ENCODE results near the gene MAGEA4.

Gene MAGEA4

GRCh38 chrX:151921292-151921691 lies 8.6 kb downstream of the MAGEA4 start:
- no peaks in the 10 kb centered on the region for H4K20me1 ChIP-seq (ENCODE audit: insufficient read depth, low read length)
- H3K4me3 ChIP-seq (ENCODE audit: low read depth, low read length, poor library complexity, severe bottlenecking): no peak overlapping the region
- H3K9me2 ChIP-seq (ENCODE audit: low read depth, low read length): no peaks in the 10 kb centered on the region
- no peak overlapping the region for H3K27ac ChIP-seq (ENCODE audit: low read depth, low read length, poor library complexity, severe bottlenecking)
- no peaks in the 10 kb centered on the region for H3K27me3 ChIP-seq (ENCODE audit: insufficient read depth, low read length)
- H3K9ac ChIP-seq (ENCODE audit: low read length): no peak overlapping the region
- no peak overlapping the region for H3K4me2 ChIP-seq (ENCODE audit: low read length)
- H3F3A ChIP-seq (ENCODE audit: insufficient read depth, low read length): no peaks in the 10 kb centered on the region
- no peaks in the 10 kb centered on the region for H3K36me3 ChIP-seq (ENCODE audit: insufficient read depth, low read length)
- H2AFZ ChIP-seq (ENCODE audit: low read length): no peak overlapping the region
- no peaks in the 10 kb centered on the region for H3K79me2 ChIP-seq (ENCODE audit: insufficient read depth, low read length)
- TF ChIP-seq CTCF (IDR thresholded peaks at IDR 0.05; ENCODE audit: low read length): no peak
- no peak for TF ChIP-seq EZH2 (IDR thresholded peaks at IDR 0.05; ENCODE audit: borderline replicate concordance, low read length)
- H3K9me3 ChIP-seq (ENCODE audit: low read length): no peaks in the 10 kb centered on the region
- H3K4me1 ChIP-seq (ENCODE audit: insufficient read depth, low read length, severe bottlenecking): no peaks in the 10 kb centered on the region

GRCh38 chrX:151921866-151922265 lies 9.2 kb downstream of the MAGEA4 start:
- H3K9me3 ChIP-seq (ENCODE audit: low read length): no peaks in the 10 kb centered on the region
- no peak overlapping the region for H3K27ac ChIP-seq (ENCODE audit: low read depth, low read length, poor library complexity, severe bottlenecking)
- no peaks in the 10 kb centered on the region for H3K4me1 ChIP-seq (ENCODE audit: insufficient read depth, low read length, severe bottlenecking)
- TF ChIP-seq CTCF (IDR thresholded peaks at IDR 0.05; ENCODE audit: low read length): no peak
- no peak for TF ChIP-seq EZH2 (IDR thresholded peaks at IDR 0.05; ENCODE audit: borderline replicate concordance, low read length)
- no peaks in the 10 kb centered on the region for H3K36me3 ChIP-seq (ENCODE audit: insufficient read depth, low read length)
- H3K9me2 ChIP-seq (ENCODE audit: low read depth, low read length): no peaks in the 10 kb centered on the region
- H3F3A ChIP-seq (ENCODE audit: insufficient read depth, low read length): no peaks in the 10 kb centered on the region
- H3K79me2 ChIP-seq (ENCODE audit: insufficient read depth, low read length): no peaks in the 10 kb centered on the region
- no peaks in the 10 kb centered on the region for H3K27me3 ChIP-seq (ENCODE audit: insufficient read depth, low read length)
- H4K20me1 ChIP-seq (ENCODE audit: insufficient read depth, low read length): no peaks in the 10 kb centered on the region
- H3K9ac ChIP-seq (ENCODE audit: low read length): no peak overlapping the region
- H3K4me3 ChIP-seq (ENCODE audit: low read depth, low read length, poor library complexity, severe bottlenecking): no peak overlapping the region
- no peak overlapping the region for H3K4me2 ChIP-seq (ENCODE audit: low read length)
- H2AFZ ChIP-seq (ENCODE audit: low read length): no peak overlapping the region

GRCh38 chrX:151922692-151923091 lies 10.0 kb downstream of the MAGEA4 start:
- H3K27me3 ChIP-seq (ENCODE audit: insufficient read depth, low read length): no peaks in the 10 kb centered on the region
- H3K4me1 ChIP-seq (ENCODE audit: insufficient read depth, low read length, severe bottlenecking): no peaks in the 10 kb centered on the region
- no peaks in the 10 kb centered on the region for H3F3A ChIP-seq (ENCODE audit: insufficient read depth, low read length)
- no peaks in the 10 kb centered on the region for H3K79me2 ChIP-seq (ENCODE audit: insufficient read depth, low read length)
- no peak overlapping the region for H3K9ac ChIP-seq (ENCODE audit: low read length)
- H3K9me3 ChIP-seq (ENCODE audit: low read length): no peaks in the 10 kb centered on the region
- H3K4me2 ChIP-seq (ENCODE audit: low read length): no peak overlapping the region
- H3K4me3 ChIP-seq (ENCODE audit: low read depth, low read length, poor library complexity, severe bottlenecking): no peak overlapping the region
- no peaks in the 10 kb centered on the region for H4K20me1 ChIP-seq (ENCODE audit: insufficient read depth, low read length)
- TF ChIP-seq EZH2 (IDR thresholded peaks at IDR 0.05; ENCODE audit: borderline replicate concordance, low read length) (no peak), CTCF (IDR thresholded peaks at IDR 0.05; ENCODE audit: low read length) (no peak)
- no peaks in the 10 kb centered on the region for H3K36me3 ChIP-seq (ENCODE audit: insufficient read depth, low read length)
- no peak overlapping the region for H3K27ac ChIP-seq (ENCODE audit: low read depth, low read length, poor library complexity, severe bottlenecking)
- H3K9me2 ChIP-seq (ENCODE audit: low read depth, low read length): no peaks in the 10 kb centered on the region
- no peak overlapping the region for H2AFZ ChIP-seq (ENCODE audit: low read length)

All from OCI-LY1 (cell line).